DOHH2 (cell line): Measurements from ENCODE around the gene KNDC1.

ENCODE experiments used
- H3F3A ChIP-seq: fragments of 200-600 bp; sonication (generic), shearing (Covaris generic); 2 replicates; pipeline ENCODE4 v1.6.0; 2016; ENCODE audit warnings: antibody characterized with exemption, mild to moderate bottlenecking; ENCODE audit not compliant: control insufficient read depth, insufficient read depth
- H3K27ac ChIP-seq: fragments of 200-600 bp; sonication (generic); 2 replicates; pipeline ENCODE4 v1.5.1; 2014; ENCODE audit warnings: low read depth, mild to moderate bottlenecking, low read length, moderate library complexity
- H3K27me3 ChIP-seq: fragments of 200-600 bp; sonication (generic); 2 replicates; pipeline ENCODE4 v1.6.1; 2014; ENCODE audit warnings: mild to moderate bottlenecking, low read length, mixed read lengths; ENCODE audit not compliant: control insufficient read depth
- H3K36me3 ChIP-seq: fragments of 200-600 bp; sonication (generic); 2 replicates; pipeline ENCODE4 v1.6.1; 2014; ENCODE audit warnings: mild to moderate bottlenecking, low read length, moderate library complexity, mixed read lengths; ENCODE audit not compliant: control insufficient read depth
- H3K4me1 ChIP-seq: fragments of 200-600 bp; sonication (generic); 2 replicates; pipeline ENCODE4 v1.6.1; 2014; ENCODE audit warnings: mild to moderate bottlenecking, low read length, mixed read lengths; ENCODE audit not compliant: control insufficient read depth
- H3K4me2 ChIP-seq: fragments of 200-600 bp; sonication (generic); 2 replicates; pipeline ENCODE4 v1.6.0; 2014; ENCODE audit warnings: mild to moderate bottlenecking, low read length, moderate library complexity
- H3K4me3 ChIP-seq: fragments of 200-600 bp; sonication (generic); 2 replicates; pipeline ENCODE4 v1.5.1; 2014; ENCODE audit warnings: mild to moderate bottlenecking, low read length, mixed read lengths
- H3K79me2 ChIP-seq: fragments of 200-600 bp; sonication (generic); 2 replicates; pipeline ENCODE4 v1.6.1; 2014; ENCODE audit warnings: mild to moderate bottlenecking, low read length, mixed read lengths; ENCODE audit not compliant: control insufficient read depth
- H3K9me2 ChIP-seq: fragments of 200-600 bp; sonication (generic); replicated peaks from 2 replicates; pipeline ENCODE4 v1.6.1; 2014; ENCODE audit warnings: mild to moderate bottlenecking, low read length, mixed read lengths; ENCODE audit not compliant: control insufficient read depth
- H3K9me3 ChIP-seq: fragments of 200-600 bp; sonication (generic); 2 replicates; pipeline ENCODE4 v1.6.1; 2014; ENCODE audit warnings: antibody characterized with exemption, low read length, mixed read lengths; ENCODE audit not compliant: control insufficient read depth, insufficient read depth
- H4K20me1 ChIP-seq: fragments of 200-600 bp; sonication (generic); 2 replicates; pipeline ENCODE4 v1.6.0; 2014; ENCODE audit warnings: low read depth, mild to moderate bottlenecking, antibody characterized with exemption, low read length, moderate library complexity; ENCODE audit not compliant: control insufficient read depth, insufficient read depth
- CTCF ChIP-seq: fragments of 200-600 bp; sonication (generic); IDR thresholded peaks from one replicate; pipeline ENCODE4 v1.5.1; 2014; ENCODE audit warnings: antibody characterized with exemption, mild to moderate bottlenecking, low read depth, low read length; ENCODE audit not compliant: poor library complexity, severe bottlenecking
- EZH2phosphoT487 ChIP-seq: fragments of 200-600 bp; sonication (generic); IDR thresholded peaks from 2 replicates; pipeline ENCODE4 v1.6.1; 2017; ENCODE audit warnings: borderline replicate concordance, mild to moderate bottlenecking, antibody characterized with exemption, low read length, moderate library complexity, mixed read lengths

KNDC1 gene

DNA sequence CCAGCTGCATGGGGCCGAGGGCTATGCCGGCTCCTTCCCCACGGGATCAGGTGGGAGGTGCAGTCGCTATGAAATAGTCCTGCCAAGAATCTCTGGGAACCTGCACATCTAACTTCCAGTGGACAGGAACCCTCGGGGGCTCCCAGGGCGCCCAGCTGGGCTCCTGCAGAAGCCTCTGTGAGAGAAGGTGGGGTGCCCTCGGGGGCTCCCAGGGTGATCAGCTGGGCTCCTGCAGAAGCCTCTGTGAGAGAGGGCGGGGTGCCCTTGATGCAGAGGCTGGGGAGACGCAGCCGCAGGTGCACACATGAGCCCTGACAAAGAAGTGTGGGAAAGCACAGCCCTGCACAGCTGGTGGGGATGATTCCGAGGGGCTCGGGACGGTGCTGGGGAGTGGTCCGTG lies 83.6 kb downstream of the KNDC1 start:
- H3K9me2 ChIP-seq, result no peaks in the 10 kb centered on the region
- no peaks in the 10 kb centered on the region for H4K20me1 ChIP-seq
- H3K79me2 ChIP-seq, result no peaks in the 10 kb centered on the region
- no peak overlapping the region for H3K27ac ChIP-seq
- H3K4me3 ChIP-seq, result no peak overlapping the region
- no peak overlapping the region for H3K4me2 ChIP-seq
- H3K4me1 ChIP-seq, result no peaks in the 10 kb centered on the region
- H3K9me3 ChIP-seq, result no peaks in the 10 kb centered on the region
- TF ChIP-seq CTCF, result no peak
- no peak for TF ChIP-seq EZH2phosphoT487
- no peaks in the 10 kb centered on the region for H3F3A ChIP-seq
- peaks cover 10% of the 10 kb centered on the region for H3K27me3 ChIP-seq
- H3K36me3 ChIP-seq, result no peaks in the 10 kb centered on the region

- H3K9me2 ChIP-seq, result no peaks in the 10 kb centered on the region
- H3F3A ChIP-seq, result no peaks in the 10 kb centered on the region
- H3K79me2 ChIP-seq, result no peaks in the 10 kb centered on the region
- no peaks in the 10 kb centered on the region for H4K20me1 ChIP-seq
- peaks cover 10% of the 10 kb centered on the region for H3K27me3 ChIP-seq
- no peak for TF ChIP-seq EZH2phosphoT487
- no peak for TF ChIP-seq CTCF
- H3K4me2 ChIP-seq, result no peak overlapping the region
- no peaks in the 10 kb centered on the region for H3K4me1 ChIP-seq
- no peak overlapping the region for H3K4me3 ChIP-seq
- H3K36me3 ChIP-seq, result no peaks in the 10 kb centered on the region
- no peak overlapping the region for H3K27ac ChIP-seq
- H3K9me3 ChIP-seq, result no peaks in the 10 kb centered on the region
Measured at GRCh38 chr10:133245439-133246235, 85.6 kb downstream of the KNDC1 start.

DNA sequence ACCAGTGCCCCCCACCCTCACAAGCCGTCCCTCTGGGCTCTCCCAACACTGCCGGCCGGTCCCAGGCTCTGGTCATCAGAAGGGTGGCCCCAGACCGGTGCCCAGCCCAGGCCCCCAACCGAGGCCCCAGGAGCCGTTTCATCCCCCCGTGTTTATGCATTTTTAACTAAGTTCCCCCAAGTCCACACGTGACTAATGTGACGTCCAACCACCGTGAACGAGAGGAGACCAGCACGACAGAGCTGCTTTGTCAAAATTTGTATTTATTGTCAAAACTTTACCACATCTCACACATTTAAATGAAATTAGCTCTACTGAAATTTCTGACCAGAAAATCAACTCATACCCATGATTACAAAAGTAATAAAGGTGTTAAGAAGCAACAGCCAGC lies 86.2 kb downstream of the KNDC1 start:
- no peaks in the 10 kb centered on the region for H3K9me2 ChIP-seq
- H3K4me3 ChIP-seq, result no peak overlapping the region
- H3K36me3 ChIP-seq, result no peaks in the 10 kb centered on the region
- H3K9me3 ChIP-seq, result no peaks in the 10 kb centered on the region
- no peaks in the 10 kb centered on the region for H3K4me1 ChIP-seq
- no peak overlapping the region for H3K27ac ChIP-seq
- no peaks in the 10 kb centered on the region for H4K20me1 ChIP-seq
- H3F3A ChIP-seq, result no peaks in the 10 kb centered on the region
- TF ChIP-seq EZH2phosphoT487, result no peak
- no peak for TF ChIP-seq CTCF
- no peaks in the 10 kb centered on the region for H3K79me2 ChIP-seq
- H3K27me3 ChIP-seq, result peaks cover 6% of the 10 kb centered on the region
- H3K4me2 ChIP-seq, result no peak overlapping the region
